ENCODE results near the gene BICD2. TPM values are rescaled to one million over a fixed set of nuclear protein-coding genes. Genes with fewer than 3 reads are reported as not detected.

BICD2 gene
- total and polyA plus RNA-seq, 2 of the 13 experiments (the other 11 are each of a cell fraction or from before 2014, with no cell fraction given), result 5.1 to 17.4 TPM

- ATAC-seq, result no peak
- no peak for FAIRE-seq
- no peaks in the 10 kb centered on the region for H3K9me3 ChIP-seq (ENCODE audit: low read length)
- H3K79me2 ChIP-seq (ENCODE audit: insufficient read depth, low read length), result peaks cover 65% of the 10 kb centered on the region
- CTCF ChIA-PET (ENCODE audit: low intra/inter-chr PET ratio, low total read pairs), result no interaction called here
- H3K36me3 ChIP-seq (replicated peaks in 1 of 2; ENCODE audit: control insufficient read depth in 1 of 2, insufficient read depth in 2 of 2, low read length in 2 of 2), result no peaks in the 10 kb centered on the region
- peaks cover 16% of the 10 kb centered on the region for H3K4me1 ChIP-seq (ENCODE audit: insufficient read depth, low read length)
- intact Hi-C loops (cut with micrococcal nuclease; ENCODE audit: unreplicated experiment), result no loop called here
- in situ Hi-C loops (cut with HindIII; ENCODE audit: extremely low pct_ligation_motif_present, low pct_unique_long_range_greater_than_20kb), result no loop called here
- no peak for DNase-seq (ENCODE audit: low spot score)
- H2AFZ ChIP-seq (ENCODE audit: low read length), result no peak overlapping the region
- no peak overlapping the region for H3K27ac ChIP-seq (ENCODE audit: extremely low read length, insufficient read depth, low read length)
- peaks cover 5% of the 10 kb centered on the region for H4K20me1 ChIP-seq (ENCODE audit: insufficient read depth, low read length)
- H3K9ac ChIP-seq (ENCODE audit: insufficient read depth, low read depth, low read length), result no peak overlapping the region
- no peak overlapping the region for H3K4me2 ChIP-seq (ENCODE audit: low read depth, low read length)
- 81% methylated on average over 3 of the region's 3 CpGs for WGBS (ENCODE audit: low lambda C conversion rate)
- H3K27me3 ChIP-seq (ENCODE audit: control insufficient read depth in 1 of 2, insufficient read depth in 2 of 2, low read length in 2 of 2), result no peaks in the 10 kb centered on the region
- no TSS peak for BruUV-seq (replicated peaks)
- POLR2A ChIA-PET, result no interaction called here
- H3K4me3 ChIP-seq (replicated peaks in 1 of 3; ENCODE audit: insufficient read depth in 1 of 3, low read depth in 2 of 3, low read length in 3 of 3), result no peak overlapping the region
- TF ChIP-seq ZNF792 (CRISPR knock-in tag; IDR thresholded peaks at IDR 0.05) (no peak), ZNF543 (CRISPR knock-in tag; IDR thresholded peaks at IDR 0.05) (no peak), ZBTB8A (CRISPR knock-in tag; IDR thresholded peaks at IDR 0.05; ENCODE audit: borderline replicate concordance, low read depth) (no peak), ZIK1 (CRISPR knock-in tag; IDR thresholded peaks at IDR 0.05; ENCODE audit: borderline replicate concordance, low read depth) (no peak), RFX1 (IDR thresholded peaks at IDR 0.05) (no peak), ZFP36L2 (CRISPR knock-in tag; IDR thresholded peaks at IDR 0.05) (no peak), KIAA2018 (CRISPR knock-in tag; IDR thresholded peaks at IDR 0.05; ENCODE audit: borderline replicate concordance) (no peak), ZNF318 (CRISPR knock-in tag; IDR thresholded peaks at IDR 0.05) (no peak), NFATC3 (CRISPR knock-in tag; IDR thresholded peaks at IDR 0.05) (no peak), DPF2 (CRISPR knock-in tag; IDR thresholded peaks at IDR 0.05; ENCODE audit: borderline replicate concordance, low read depth) (no peak)
Measured at GRCh38 chr9:92740969-92741368, 23.7 kb downstream of the BICD2 start.

All from HepG2 (cell line).